Progenitor cell of endocrine pancreas (in vitro differentiated cells): ENCODE data around the gene PRMT1. TPM values are rescaled to one million over a fixed set of nuclear protein-coding genes. Genes with fewer than 3 reads are reported as not detected.

Experiments
- DNase-seq: peaks from one replicate; pipeline ENCODE4 v3.0.0; 2021; ENCODE audit warnings: low spot score; ENCODE audit not compliant: unreplicated experiment
- H3K27ac Mint-ChIP-seq: 2 replicates; pipeline ENCODE4 v1.8.0; 2021; ENCODE audit warnings: mild to moderate bottlenecking, moderate library complexity, mixed read lengths
- H3K27me3 Mint-ChIP-seq: 2 replicates; pipeline ENCODE4 v1.8.0; 2021; ENCODE audit warnings: mixed read lengths
- H3K36me3 Mint-ChIP-seq: 2 replicates; pipeline ENCODE4 v1.8.0; 2022; ENCODE audit warnings: mixed read lengths; ENCODE audit not compliant: insufficient read depth
- H3K4me1 Mint-ChIP-seq: 2 replicates; pipeline ENCODE4 v1.8.0; 2021; ENCODE audit warnings: low read depth, mixed read lengths
- H3K4me3 Mint-ChIP-seq: 2 replicates; pipeline ENCODE4 v1.8.0; 2021; ENCODE audit warnings: low read depth, mild to moderate bottlenecking, moderate library complexity, mixed read lengths
- H3K9me3 Mint-ChIP-seq: 2 replicates; pipeline ENCODE4 v1.8.0; 2021; ENCODE audit warnings: low read depth, mixed read lengths
- total RNA-seq: library from RNA; stranded (reverse); gene quantifications from 2 replicates; pipeline ENCODE4 v1.2.1, GENCODE V29; 2021
- TF ChIP-seq, protein P1 (sequence below): fragments of 200-600 bp; sonication (generic); IDR thresholded peaks from one replicate; pipeline ENCODE4 v1.5.0; 2021; ENCODE audit warnings: antibody characterized with exemption, mild to moderate bottlenecking; ENCODE audit not compliant: unreplicated experiment

The PRMT1 gene
- total RNA-seq, 1 donor from 2014 or later: 306 TPM

DNA sequence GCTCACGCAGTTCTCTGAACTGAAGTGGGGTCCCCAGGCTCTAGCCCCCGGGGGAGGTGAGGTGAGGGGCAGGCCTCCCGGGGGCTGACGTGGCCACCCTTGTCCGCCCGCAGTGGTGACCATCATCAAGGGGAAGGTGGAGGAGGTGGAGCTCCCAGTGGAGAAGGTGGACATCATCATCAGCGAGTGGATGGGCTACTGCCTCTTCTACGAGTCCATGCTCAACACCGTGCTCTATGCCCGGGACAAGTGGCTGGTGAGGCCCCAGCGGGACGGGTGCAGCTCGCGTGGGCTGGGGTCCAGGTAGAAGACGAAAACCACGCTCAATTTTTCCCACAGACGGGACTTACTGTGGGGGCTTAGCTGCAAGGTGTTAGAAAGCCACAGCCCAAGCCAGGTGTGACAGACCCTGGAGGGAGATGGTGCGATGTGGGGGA lies 6.8 kb downstream of the PRMT1 start:
- no peak overlapping the region for H3K4me3 Mint-ChIP-seq
- H3K27ac Mint-ChIP-seq: no peak overlapping the region
- H3K4me1 Mint-ChIP-seq: peaks cover 11% of the 10 kb centered on the region
- H3K9me3 Mint-ChIP-seq: no peaks in the 10 kb centered on the region
- no peak for DNase-seq
- TF ChIP-seq, protein P1, sequence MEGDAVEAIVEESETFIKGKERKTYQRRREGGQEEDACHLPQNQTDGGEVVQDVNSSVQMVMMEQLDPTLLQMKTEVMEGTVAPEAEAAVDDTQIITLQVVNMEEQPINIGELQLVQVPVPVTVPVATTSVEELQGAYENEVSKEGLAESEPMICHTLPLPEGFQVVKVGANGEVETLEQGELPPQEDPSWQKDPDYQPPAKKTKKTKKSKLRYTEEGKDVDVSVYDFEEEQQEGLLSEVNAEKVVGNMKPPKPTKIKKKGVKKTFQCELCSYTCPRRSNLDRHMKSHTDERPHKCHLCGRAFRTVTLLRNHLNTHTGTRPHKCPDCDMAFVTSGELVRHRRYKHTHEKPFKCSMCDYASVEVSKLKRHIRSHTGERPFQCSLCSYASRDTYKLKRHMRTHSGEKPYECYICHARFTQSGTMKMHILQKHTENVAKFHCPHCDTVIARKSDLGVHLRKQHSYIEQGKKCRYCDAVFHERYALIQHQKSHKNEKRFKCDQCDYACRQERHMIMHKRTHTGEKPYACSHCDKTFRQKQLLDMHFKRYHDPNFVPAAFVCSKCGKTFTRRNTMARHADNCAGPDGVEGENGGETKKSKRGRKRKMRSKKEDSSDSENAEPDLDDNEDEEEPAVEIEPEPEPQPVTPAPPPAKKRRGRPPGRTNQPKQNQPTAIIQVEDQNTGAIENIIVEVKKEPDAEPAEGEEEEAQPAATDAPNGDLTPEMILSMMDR: no peak
- H3K27me3 Mint-ChIP-seq: no peaks in the 10 kb centered on the region
- H3K36me3 Mint-ChIP-seq: peaks cover 25% of the 10 kb centered on the region

DNA sequence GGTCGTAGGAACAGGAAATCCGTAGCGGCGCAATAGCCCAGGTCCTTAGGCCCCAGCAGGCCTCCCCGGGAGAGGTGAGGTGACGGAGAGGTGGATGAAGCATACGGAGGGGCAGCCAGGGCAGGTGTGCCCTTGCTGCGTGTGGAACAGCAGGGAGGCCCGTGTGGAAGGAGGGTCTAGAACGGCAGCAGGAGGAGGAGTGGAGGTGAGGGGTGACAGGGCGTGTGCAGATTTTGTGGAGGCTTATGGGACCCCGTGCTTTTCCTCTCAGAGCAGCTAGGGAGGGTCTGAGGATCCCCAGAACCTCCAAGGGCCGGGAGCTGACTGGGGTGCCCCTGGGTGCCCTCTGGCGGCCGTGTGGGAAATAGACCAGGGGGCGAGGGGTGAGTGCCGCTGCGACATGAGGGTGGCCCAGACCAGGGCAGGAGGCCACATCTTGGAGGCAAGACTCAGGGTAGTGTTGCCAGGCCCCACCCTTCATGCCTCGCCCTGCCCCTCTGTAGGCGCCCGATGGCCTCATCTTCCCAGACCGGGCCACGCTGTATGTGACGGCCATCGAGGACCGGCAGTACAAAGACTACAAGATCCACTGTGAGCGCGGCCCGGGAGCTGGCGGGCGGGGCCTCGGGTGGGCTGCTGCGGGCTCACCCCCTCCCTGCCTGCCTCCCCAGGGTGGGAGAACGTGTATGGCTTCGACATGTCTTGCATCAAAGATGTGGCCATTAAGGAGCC lies 7.3 kb downstream of the PRMT1 start:
- no peak for DNase-seq
- Mint-ChIP-seq H3K27me3 (no peaks in the 10 kb centered on the region), H3K9me3 (no peaks in the 10 kb centered on the region), H3K36me3 (peaks cover 25% of the 10 kb centered on the region), H3K4me1 (peaks cover 11% of the 10 kb centered on the region), H3K27ac (no peak overlapping the region), H3K4me3 (no peak overlapping the region)
- TF ChIP-seq, protein P1: peak; percentile 38

DNA sequence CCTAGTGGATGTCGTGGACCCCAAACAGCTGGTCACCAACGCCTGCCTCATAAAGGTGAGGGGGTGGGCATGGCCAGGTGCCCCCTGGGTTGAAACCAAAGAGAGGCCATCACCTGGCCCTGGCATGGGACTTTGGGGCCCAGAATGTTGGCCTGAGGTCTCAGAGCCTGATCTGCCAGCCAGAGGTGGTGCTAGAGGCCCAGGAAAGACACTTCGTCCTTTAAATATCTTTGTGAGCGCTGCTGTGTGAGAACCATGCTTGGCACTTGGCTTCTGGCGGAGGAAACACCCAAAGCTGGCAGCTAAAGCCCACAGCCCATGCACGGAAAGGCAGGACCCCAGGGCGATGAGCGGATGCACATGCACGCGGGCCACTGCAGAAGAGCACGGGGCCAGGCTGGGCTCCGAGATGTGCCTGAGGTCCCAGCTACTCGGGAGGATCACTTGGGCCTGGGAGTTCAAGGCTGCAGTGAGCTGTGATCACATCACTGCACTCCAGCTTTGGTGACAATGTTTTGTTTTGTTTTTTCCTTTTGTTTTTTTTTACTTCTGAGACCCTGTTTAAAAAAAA lies 8.0 kb downstream of the PRMT1 start:
- no peak overlapping the region for H3K4me3 Mint-ChIP-seq
- H3K27me3 Mint-ChIP-seq: no peaks in the 10 kb centered on the region
- H3K4me1 Mint-ChIP-seq: peaks cover 7% of the 10 kb centered on the region
- H3K36me3 Mint-ChIP-seq: peaks cover 25% of the 10 kb centered on the region
- H3K9me3 Mint-ChIP-seq: no peaks in the 10 kb centered on the region
- no peak overlapping the region for H3K27ac Mint-ChIP-seq
- TF ChIP-seq, protein P1: no peak
- DNase-seq: no peak

DNA sequence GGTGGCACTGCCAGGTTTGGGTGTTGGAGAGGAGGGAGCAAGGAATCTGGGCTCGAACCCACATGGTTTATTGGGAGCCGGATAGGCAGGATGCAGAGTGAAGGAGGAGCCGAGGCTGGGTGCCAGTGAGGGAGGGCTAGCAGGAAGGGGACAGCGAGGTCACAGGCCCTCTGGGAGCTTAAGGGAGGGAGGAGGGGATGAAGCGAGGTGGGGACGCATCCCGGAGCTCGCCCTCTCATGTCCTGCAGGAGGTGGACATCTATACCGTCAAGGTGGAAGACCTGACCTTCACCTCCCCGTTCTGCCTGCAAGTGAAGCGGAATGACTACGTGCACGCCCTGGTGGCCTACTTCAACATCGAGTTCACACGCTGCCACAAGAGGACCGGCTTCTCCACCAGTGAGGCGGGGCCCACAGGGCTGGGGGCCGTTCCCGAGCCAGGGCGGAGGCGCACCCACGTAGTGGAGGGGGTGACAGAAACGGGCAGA lies 8.8 kb downstream of the PRMT1 start:
- Mint-ChIP-seq H3K27ac (no peak overlapping the region), H3K4me3 (no peak overlapping the region), H3K9me3 (no peaks in the 10 kb centered on the region), H3K4me1 (peaks cover 9% of the 10 kb centered on the region), H3K27me3 (no peaks in the 10 kb centered on the region), H3K36me3 (peaks cover 24% of the 10 kb centered on the region)
- TF ChIP-seq, protein P1: no peak
- DNase-seq: no peak

DNA sequence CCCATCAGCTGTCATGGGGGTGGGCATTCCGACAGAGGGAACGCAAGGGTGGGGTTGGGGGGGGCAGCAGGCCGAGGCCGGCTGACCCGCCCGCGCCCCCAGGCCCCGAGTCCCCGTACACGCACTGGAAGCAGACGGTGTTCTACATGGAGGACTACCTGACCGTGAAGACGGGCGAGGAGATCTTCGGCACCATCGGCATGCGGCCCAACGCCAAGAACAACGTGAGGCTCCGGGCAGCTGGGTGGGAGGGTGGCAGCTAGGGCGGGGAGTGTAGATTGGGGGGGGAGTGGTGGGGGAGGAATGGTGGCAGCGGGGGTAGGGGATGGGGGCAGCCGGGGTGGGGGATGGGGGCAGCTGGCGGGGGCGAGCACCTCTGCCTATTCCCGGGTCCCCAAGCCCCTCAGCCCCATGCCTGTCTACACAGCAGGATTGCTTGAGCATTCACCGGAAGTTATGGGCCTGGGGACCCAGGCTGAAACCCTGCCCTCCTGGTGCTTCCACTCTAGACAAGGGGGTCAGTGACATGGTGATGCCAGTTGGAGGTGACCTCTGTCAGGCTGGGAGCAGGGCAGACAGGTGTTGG lies 9.5 kb downstream of the PRMT1 start:
- peaks cover 9% of the 10 kb centered on the region for H3K4me1 Mint-ChIP-seq
- no peak overlapping the region for H3K4me3 Mint-ChIP-seq
- no peak for DNase-seq
- peaks cover 21% of the 10 kb centered on the region for H3K36me3 Mint-ChIP-seq
- no peaks in the 10 kb centered on the region for H3K27me3 Mint-ChIP-seq
- TF ChIP-seq, protein P1: no peak
- no peak overlapping the region for H3K27ac Mint-ChIP-seq
- H3K9me3 Mint-ChIP-seq: no peaks in the 10 kb centered on the region
